Effector CD4-positive, alpha-beta T cell (primary cell): Measurements from ENCODE around the gene PRKAG2.
"Not testable (repeated sequence)": the region's sequence is repeated elsewhere in the genome, so short reads cannot be mapped to it uniquely, and the experiment has no call there.

ENCODE experiments used
- DNase-seq: peaks from one replicate; pipeline ENCODE4 v3.0.0-alpha.2; 2020

The PRKAG2 gene

GRCh38 chr7:151832656-151833055 is 44.3 kb downstream of the PRKAG2 start:
- DNase-seq, result no peak

- DNase-seq, result no peak
Observed at GRCh38 chr7:151832138-151832537, 44.8 kb downstream of the PRKAG2 start.

DNA sequence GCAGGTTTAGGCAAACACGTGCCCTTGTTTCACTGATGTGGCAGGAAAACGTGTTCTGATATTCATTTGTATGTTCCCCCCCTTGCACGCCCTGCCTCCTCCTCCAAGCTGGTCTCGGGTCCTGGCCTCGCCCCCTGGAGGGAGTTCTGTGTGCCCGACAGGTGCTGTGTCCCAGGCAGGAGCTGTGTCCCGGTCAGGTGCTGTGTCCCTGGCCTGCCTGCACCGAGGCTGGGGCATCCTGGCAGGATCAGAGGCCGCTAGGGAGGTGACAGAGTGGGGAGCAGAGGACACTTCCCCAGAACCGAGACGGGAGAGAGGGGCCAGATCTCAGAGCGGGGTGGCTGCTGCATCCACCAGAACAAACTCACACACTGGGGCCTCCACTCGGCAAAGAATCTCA is 45.3 kb downstream of the PRKAG2 start:
- DNase-seq, result no peak

DNA sequence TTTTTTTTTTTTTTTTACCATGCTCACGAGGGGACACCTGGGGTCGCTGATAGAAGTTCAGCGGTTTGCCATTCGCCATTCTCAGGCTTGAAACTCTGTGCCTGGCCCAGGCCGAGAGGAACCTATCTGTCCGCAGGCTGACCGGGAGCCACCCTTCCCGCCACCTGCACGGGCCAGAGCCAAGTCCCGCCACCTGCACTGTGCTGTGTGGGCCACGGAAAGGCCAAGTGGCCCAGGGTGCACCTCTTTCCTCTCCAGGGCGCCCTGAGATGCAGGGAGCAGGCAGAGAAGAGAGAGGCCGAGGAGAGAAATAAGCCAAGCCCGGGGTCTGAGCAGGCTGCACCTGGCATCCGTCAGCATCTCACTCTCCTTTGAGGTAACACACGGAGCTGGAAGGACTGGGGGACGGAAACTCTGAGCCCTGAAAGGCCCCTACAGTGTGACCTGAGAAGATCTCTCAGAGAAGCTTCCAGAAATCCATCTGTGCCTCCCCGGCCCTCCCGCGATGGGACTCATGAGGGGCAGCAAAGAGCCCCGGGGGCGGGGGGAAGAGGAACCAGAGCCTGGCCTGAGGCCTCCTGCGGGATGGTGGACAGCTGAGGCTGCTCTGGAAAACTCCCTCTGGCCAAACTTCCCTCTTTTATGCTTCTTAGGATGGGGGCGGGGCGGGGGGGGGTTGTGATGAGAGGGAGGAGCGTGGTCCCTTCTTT is 46.6 kb downstream of the PRKAG2 start:
- no peak for DNase-seq

GRCh38 chr7:151829707-151830106 is 47.2 kb downstream of the PRKAG2 start:
- DNase-seq, result no peak

- no peak for DNase-seq
Observed at GRCh38 chr7:151827620-151828019, 49.3 kb downstream of the PRKAG2 start.

DNA sequence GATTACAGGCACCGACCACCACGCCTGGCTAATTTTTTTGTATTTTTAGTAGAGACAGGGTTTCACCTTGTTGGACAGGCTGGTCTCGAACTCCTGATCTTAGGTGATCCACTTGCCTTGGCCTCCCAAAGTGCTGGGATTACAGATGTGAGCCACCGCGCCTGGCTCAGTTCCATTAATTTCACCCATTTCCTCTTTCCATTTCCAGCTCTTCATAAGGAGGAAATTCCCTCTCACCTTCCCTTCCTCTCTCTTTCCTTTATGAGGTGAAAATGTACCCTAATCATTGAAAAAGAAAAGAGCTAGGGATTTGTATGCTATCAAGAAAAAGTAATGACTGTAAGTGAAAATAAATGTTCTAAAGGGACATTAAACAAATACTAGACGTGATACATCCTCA is 50.6 kb downstream of the PRKAG2 start:
- not testable (repeated sequence) for DNase-seq

DNA sequence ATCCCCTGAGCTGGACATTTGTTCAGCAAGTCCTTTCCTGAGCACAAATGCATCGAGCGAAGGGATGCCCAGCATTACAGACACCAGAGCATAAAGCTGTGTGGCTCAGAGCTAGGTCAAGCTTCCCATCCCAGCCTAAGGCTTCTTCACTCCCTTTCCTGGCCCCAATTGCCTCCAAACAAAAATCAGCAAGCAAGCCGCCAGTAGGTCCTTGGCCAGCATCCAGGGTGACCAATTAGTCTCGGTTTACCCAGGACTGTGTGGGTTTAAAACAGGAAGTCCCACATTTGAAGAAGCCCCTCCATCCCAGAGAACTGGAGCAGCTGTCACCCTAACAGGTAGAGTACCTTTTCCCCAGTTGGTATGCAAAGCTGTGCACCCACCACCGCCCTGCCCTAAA is 51.2 kb downstream of the PRKAG2 start:
- DNase-seq, result no peak

GRCh38 chr7:151824373-151824933 is 52.5 kb downstream of the PRKAG2 start:
- no peak for DNase-seq

GRCh38 chr7:151823566-151824372 is 53.1 kb downstream of the PRKAG2 start:
- no peak for DNase-seq

DNA sequence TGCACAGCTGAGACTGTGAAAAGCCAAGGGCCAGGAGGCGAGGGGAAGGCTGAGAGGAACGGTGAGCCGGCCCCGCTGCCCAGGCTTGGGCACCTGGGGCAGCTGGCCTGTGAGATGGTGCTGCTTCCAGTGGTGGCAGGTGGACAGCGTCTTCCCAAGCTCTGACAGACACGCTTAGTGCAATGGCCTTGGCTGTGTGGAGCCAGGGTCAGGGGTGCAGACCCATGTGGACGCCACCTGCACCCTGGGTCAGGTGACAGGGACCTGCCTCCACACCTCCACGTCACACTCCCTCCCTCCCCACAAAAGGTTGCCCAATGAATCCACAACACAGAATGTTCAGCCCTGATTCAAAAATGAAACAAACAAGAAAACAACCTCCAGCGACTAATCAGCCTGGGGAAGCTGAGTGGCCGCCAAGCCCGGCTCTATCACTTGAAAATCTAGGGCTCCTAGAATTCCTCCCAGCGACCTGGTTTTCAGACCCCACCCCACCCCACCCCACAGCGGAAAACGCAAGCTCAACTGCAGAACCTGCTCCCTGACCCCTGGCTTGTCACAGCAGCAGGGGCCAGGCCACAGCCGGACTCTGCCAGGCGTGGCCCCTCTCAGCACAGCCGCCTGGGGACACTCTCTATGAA is 54.3 kb downstream of the PRKAG2 start:
- no peak for DNase-seq

GRCh38 chr7:151821806-151822540 is 54.9 kb downstream of the PRKAG2 start:
- DNase-seq, result no peak

DNA sequence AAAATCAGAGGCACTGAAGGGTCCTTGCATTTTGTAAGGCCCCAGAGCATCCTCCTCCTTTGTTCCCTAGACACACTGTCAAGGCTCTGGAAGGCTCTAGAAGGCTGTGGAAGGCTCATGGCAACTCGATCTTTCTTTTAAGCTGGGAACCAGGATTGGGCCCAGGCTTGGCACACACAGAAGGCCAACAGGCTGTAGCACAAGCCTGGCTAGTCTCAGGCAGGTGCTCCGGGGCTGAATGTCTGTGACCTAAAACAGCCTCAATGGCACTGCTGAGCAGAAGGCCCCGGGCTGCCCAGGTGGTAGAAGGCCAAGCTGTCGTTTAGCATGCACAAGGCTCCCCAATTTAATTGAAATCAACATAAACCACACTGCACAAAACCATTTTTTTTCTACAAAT is 55.7 kb downstream of the PRKAG2 start:
- no peak for DNase-seq

DNA sequence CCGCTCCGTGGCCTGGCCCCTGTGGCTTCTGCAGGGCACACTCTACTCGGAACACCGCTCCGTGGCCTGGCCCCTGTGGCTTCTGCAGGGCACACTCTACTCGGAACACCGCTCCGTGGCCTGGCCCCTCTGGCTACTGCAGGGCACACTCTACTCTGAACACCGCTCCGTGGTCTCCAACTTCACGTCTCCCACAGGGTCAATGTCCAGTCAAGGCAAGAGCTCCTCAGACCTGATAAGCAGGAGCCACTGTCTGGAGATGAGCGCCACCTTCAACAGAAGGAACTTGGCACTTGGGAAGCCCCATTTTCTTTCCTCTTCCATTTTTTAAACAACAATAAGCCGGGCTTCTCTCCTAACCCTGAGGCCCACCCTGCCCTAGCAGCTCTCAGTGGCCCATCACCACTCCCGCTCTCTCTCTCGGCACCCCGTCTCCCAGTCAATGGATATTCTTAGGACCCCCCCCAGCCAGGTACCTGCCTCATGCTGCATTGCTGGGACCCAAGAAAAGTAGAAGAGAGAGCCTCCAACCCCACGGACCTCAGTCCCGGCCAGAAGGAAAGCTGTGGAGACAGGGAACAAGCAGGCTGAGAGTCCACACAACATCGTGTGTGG is 56.3 kb downstream of the PRKAG2 start:
- DNase-seq, result no peak

DNA sequence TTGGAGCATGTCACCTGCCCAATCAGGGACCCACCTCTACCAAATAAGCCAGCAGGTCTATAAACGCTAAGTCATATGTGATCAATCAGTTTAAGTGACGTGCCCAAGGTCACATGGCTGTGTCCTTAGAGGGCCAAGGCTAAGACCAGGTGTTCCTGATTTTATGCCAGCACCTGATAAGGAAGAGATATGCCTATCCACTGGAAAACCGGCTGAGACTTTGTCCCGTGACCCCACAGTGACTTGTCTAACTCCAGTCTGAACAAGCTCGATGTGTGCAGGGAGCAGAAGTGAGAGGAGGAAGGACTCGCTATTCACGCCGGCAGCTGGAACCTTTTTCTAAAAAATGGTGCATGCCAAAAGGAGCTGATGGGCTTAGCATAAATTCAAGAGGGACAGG is 57.0 kb downstream of the PRKAG2 start:
- no peak for DNase-seq

GRCh38 chr7:151818674-151819519 is 58.0 kb downstream of the PRKAG2 start:
- no peak for DNase-seq

DNA sequence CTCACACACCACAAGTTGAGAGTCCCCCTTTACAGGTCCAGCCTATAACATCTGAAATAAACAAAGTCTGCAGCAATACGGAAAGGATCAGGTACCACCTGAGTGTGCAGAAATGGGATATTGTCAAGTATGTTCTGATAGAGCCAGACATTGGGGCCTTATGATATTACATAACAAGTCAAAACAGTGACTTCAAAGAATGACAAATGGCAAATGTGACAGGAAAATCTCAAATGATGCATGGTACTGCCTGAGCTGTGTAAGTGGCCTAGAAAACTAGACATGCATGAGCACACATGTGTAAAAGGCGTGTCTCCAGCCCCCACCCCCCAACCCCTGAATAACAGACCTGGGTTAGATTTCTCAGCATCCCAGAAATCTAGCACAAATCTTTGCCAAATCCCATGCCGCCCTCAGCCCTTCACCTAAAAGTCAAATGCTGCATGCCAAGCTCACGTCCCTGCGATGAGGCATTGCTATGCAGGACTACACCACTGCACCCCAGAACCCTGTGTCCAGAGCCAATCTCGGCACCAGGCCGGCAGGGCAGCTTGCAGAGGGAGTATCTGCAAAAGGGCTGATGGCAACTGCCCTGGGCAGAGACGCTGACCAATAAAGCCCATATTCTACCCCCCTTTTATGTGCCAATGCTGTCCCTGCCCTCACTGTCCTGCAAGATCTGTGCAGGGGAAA is 58.8 kb downstream of the PRKAG2 start:
- no peak for DNase-seq

- DNase-seq, result no peak
Observed at GRCh38 chr7:151817315-151817690, 59.6 kb downstream of the PRKAG2 start.

- DNase-seq, result no peak
Observed at GRCh38 chr7:151816562-151817314, 60.2 kb downstream of the PRKAG2 start.

DNA sequence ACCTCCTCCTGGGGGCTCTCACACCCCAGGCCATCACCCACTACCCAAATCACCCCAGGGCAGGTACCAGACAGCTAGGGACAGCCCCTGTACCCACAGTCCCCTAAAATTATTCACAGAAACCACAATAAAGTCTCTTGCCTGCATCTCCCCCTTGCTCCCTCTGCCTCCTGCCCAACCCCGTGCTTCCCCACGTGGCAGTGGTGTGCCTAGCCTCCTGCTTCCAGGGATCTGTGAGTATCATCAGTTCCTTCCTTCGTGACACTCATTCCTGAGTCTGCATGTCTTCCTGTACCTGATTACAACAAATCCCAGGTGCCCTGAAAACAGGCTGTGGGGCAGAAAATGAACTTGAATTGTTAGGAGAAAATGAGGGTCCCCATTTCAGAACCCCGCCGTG is 61.5 kb downstream of the PRKAG2 start:
- no peak for DNase-seq
